ENCODE data around the gene AUP1. TPM values are rescaled to one million over a fixed set of nuclear protein-coding genes. Genes with fewer than 3 reads are reported as not detected.

The AUP1 gene
- total and polyA plus RNA-seq, 9 of the 15 experiments (the other 6 are each of a cell fraction or from before 2014, with no cell fraction given): 70.7 to 245 (median 165) TPM

DNA sequence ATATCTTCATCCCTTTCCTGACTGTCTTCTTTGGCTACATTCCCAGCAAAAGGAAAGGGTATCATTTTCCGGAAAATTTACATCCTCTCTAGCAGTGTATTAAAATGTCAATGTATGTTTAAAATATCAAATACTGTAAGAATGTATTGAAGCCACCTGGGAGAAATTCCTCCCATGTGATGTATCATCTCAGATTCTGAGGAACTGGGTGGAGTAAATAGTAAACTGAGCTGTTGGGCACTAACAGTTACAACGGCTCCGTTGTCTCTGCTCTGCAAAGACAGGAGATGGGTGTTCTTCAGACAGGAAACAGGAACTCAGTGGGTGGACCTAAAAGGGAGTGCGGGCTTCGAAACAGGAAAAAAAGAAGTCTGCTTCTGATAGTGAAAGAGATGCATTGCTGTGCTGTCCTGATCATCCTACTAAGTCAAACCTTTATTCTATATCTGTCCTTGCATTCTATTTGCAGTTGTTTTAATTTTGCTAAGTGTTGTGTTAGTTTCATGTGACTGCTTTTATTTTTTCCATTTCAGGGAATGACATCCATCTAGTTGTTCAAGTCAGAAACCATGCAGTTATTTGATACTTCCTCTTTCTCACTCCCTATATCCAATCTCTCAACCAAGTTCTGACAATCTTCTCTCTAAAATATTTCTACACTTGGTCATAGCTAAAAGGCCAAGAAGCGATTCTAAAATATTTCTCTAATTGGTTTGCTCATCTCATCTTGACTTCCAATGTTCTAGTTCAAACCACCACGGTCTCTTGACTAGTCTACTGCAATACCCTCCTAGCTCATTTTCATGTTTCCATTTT is 44.4 kb upstream of the AUP1 start (continued):
- TF ChIP-seq PRDM10 (IDR thresholded peaks at IDR 0.05; ENCODE audit: partially characterized antibody): no peak
- TF ChIP-seq ERF (CRISPR knock-in tag; IDR thresholded peaks at IDR 0.05): peak; percentile 22; the same call in 1 of the 2 replicates
- peak; percentile 82 for TF ChIP-seq ZBTB40 (IDR thresholded peaks at IDR 0.05)
- no peak for TF ChIP-seq ZBTB40 (CRISPR knock-in tag; IDR thresholded peaks at IDR 0.05)
- no peak; a peak in 1 of 4 replicates for TF ChIP-seq FOXK2 (conservative IDR thresholded peaks at IDR 0.05 in 1 of 2, IDR thresholded peaks at IDR 0.05 in 1 of 2; ENCODE audit: low read depth in 2 of 2)
- peak; percentile 72 for TF ChIP-seq ZNF311 (CRISPR knock-in tag; IDR thresholded peaks at IDR 0.05)
- TF ChIP-seq SOX6 (IDR thresholded peaks at IDR 0.05): 0 out of 2 replicates have a peak, but pooled peaks have one; percentile 6
- TF ChIP-seq L3MBTL2 (IDR thresholded peaks at IDR 0.05): peak; percentile 70
- peak; percentile 58 for TF ChIP-seq SMARCB1 (IDR thresholded peaks at IDR 0.05; ENCODE audit: insufficient read length, low read depth)
- no peak for TF ChIP-seq ZNF197 (CRISPR knock-in tag; IDR thresholded peaks at IDR 0.05; ENCODE audit: low read depth)
- TF ChIP-seq, protein P1, sequence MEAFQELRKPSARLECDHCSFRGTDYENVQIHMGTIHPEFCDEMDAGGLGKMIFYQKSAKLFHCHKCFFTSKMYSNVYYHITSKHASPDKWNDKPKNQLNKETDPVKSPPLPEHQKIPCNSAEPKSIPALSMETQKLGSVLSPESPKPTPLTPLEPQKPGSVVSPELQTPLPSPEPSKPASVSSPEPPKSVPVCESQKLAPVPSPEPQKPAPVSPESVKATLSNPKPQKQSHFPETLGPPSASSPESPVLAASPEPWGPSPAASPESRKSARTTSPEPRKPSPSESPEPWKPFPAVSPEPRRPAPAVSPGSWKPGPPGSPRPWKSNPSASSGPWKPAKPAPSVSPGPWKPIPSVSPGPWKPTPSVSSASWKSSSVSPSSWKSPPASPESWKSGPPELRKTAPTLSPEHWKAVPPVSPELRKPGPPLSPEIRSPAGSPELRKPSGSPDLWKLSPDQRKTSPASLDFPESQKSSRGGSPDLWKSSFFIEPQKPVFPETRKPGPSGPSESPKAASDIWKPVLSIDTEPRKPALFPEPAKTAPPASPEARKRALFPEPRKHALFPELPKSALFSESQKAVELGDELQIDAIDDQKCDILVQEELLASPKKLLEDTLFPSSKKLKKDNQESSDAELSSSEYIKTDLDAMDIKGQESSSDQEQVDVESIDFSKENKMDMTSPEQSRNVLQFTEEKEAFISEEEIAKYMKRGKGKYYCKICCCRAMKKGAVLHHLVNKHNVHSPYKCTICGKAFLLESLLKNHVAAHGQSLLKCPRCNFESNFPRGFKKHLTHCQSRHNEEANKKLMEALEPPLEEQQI (IDR thresholded peaks at IDR 0.05): peak; percentile 39; the same call in 1 of the 2 replicates
- no peak for TF ChIP-seq MIER1 (IDR thresholded peaks at IDR 0.05; ENCODE audit: low read depth)

All from K562 (cell line).